H9 (cell line): ENCODE measurements around the gene PCYT2. TPM values are rescaled to one million over a fixed set of nuclear protein-coding genes. Genes with fewer than 3 reads are reported as not detected.

Source experiments
- DNase-seq: peaks from one replicate; pipeline ENCODE4 v3.0.0-alpha.2; 2017
- H2AFZ ChIP-seq: one replicate; pipeline ENCODE4 v1.6.1; 2013; ENCODE audit warnings: mild to moderate bottlenecking, low read length, control low read depth, moderate library complexity
- H2AK5ac ChIP-seq: 2 replicates; pipeline ENCODE4 v1.6.1; 2013; ENCODE audit warnings: low read length, control low read depth, mixed read lengths; ENCODE audit not compliant: insufficient read length
- H2BK120ac ChIP-seq: one replicate; pipeline ENCODE4 v1.6.1; 2013; ENCODE audit warnings: low read depth, mild to moderate bottlenecking, low read length, control low read depth, inconsistent platforms; ENCODE audit not compliant: poor library complexity, severe bottlenecking
- H2BK12ac ChIP-seq: 2 replicates; pipeline ENCODE4 v1.6.1; 2013; ENCODE audit warnings: low read length, control low read depth, mixed read lengths, low read depth; ENCODE audit not compliant: insufficient read length
- H2BK15ac ChIP-seq: 2 replicates; pipeline ENCODE4 v1.6.1; 2013; ENCODE audit warnings: low read depth, low read length, control low read depth
- H2BK20ac ChIP-seq: one replicate; pipeline ENCODE4 v1.6.1; 2013; ENCODE audit warnings: low read depth, mild to moderate bottlenecking, low read length, control low read depth, inconsistent platforms; ENCODE audit not compliant: poor library complexity, severe bottlenecking
- H2BK5ac ChIP-seq: 2 replicates; pipeline ENCODE4 v1.6.1; 2013; ENCODE audit warnings: low read length, control low read depth, mixed read lengths; ENCODE audit not compliant: insufficient read length
- H3K14ac ChIP-seq: 2 replicates; pipeline ENCODE4 v1.6.1; 2013; ENCODE audit warnings: low read length, control low read depth; ENCODE audit not compliant: insufficient read depth
- H3K18ac ChIP-seq: 2 replicates; pipeline ENCODE4 v1.6.1; 2013; ENCODE audit warnings: low read depth, mild to moderate bottlenecking, mixed read lengths, low read length, control low read depth; ENCODE audit not compliant: insufficient read length
- H3K23ac ChIP-seq: 2 replicates; pipeline ENCODE4 v1.6.1; 2013; ENCODE audit warnings: low read length, control low read depth, mixed read lengths, low read depth; ENCODE audit not compliant: insufficient read length
- H3K23me2 ChIP-seq: 2 replicates; pipeline ENCODE4 v1.6.1; 2013; ENCODE audit warnings: low read depth, mild to moderate bottlenecking, mixed read lengths, low read length, control low read depth; ENCODE audit not compliant: insufficient read length, poor library complexity, severe bottlenecking
- H3K27ac ChIP-seq: 2 replicates; pipeline ENCODE4 v1.5.1; 2013; ENCODE audit warnings: low read length, control low read depth, mixed read lengths, low read depth; ENCODE audit not compliant: insufficient read length
- H3K27me3 ChIP-seq: 2 replicates; pipeline ENCODE4 v1.6.1; 2013; ENCODE audit warnings: low read length, control low read depth, inconsistent platforms; ENCODE audit not compliant: insufficient read depth
- H3K4ac ChIP-seq: 2 replicates; pipeline ENCODE4 v1.6.1; 2013; ENCODE audit warnings: low read depth, mild to moderate bottlenecking, control low read depth, inconsistent platforms, low read length, moderate library complexity
- H3K4me1 ChIP-seq: 2 replicates; pipeline ENCODE4 v1.6.1; 2013; ENCODE audit warnings: low read length, control low read depth, inconsistent platforms; ENCODE audit not compliant: insufficient read depth
- H3K4me2 ChIP-seq: 2 replicates; pipeline ENCODE4 v1.6.1; 2013; ENCODE audit warnings: low read length, control low read depth, mixed read lengths; ENCODE audit not compliant: insufficient read length, insufficient read depth
- H3K56ac ChIP-seq: 2 replicates; pipeline ENCODE4 v1.6.1; 2013; ENCODE audit warnings: low read depth, mild to moderate bottlenecking, mixed read lengths, low read length, control low read depth; ENCODE audit not compliant: insufficient read length
- H3K79me1 ChIP-seq: 2 replicates; pipeline ENCODE4 v1.6.1; 2013; ENCODE audit warnings: low read depth, mild to moderate bottlenecking, moderate library complexity, low read length, control low read depth, inconsistent platforms; ENCODE audit not compliant: insufficient read depth, poor library complexity, severe bottlenecking
- H3K79me2 ChIP-seq: 2 replicates; pipeline ENCODE4 v1.6.1; 2013; ENCODE audit warnings: low read length, control low read depth, inconsistent platforms; ENCODE audit not compliant: insufficient read depth
- H3K9ac ChIP-seq: 2 replicates; pipeline ENCODE4 v1.6.1; 2013; ENCODE audit warnings: low read length, control low read depth, mixed read lengths; ENCODE audit not compliant: insufficient read length; ENCODE audit errors: extremely low read depth
- H3K9me3 ChIP-seq: one replicate; pipeline ENCODE4 v1.6.1; 2013; ENCODE audit warnings: low read depth, low read length, inconsistent platforms; ENCODE audit not compliant: control insufficient read depth
- H3T11ph ChIP-seq: one replicate; pipeline ENCODE4 v1.6.1; 2013; ENCODE audit warnings: mild to moderate bottlenecking, low read length, control low read depth, inconsistent platforms
- H4K20me1 ChIP-seq: one replicate; pipeline ENCODE4 v1.6.1; 2013; ENCODE audit not compliant: control insufficient read depth, insufficient read length, insufficient read depth
- H4K5ac ChIP-seq: 2 replicates; pipeline ENCODE4 v1.6.1; 2013; ENCODE audit warnings: low read depth, mild to moderate bottlenecking, mixed read lengths, low read length, control low read depth; ENCODE audit not compliant: insufficient read length
- H4K8ac ChIP-seq: replicated peaks from 2 replicates; pipeline ENCODE4 v1.6.1; 2013; ENCODE audit warnings: low read length, control low read depth, mixed read lengths, low read depth; ENCODE audit not compliant: insufficient read length
- H4K91ac ChIP-seq: 2 replicates; pipeline ENCODE4 v1.6.1; 2013; ENCODE audit warnings: low read depth, mild to moderate bottlenecking, moderate library complexity, mixed read lengths, low read length, control low read depth; ENCODE audit not compliant: insufficient read length
- H3K27ac Mint-ChIP-seq, 3 experiments: 2 replicates in 2 of 3; 3 replicates in 1 of 3; pipeline ENCODE4 v1.8.0; 2020 to 2021; ENCODE audit warnings: mixed read lengths in 3 of 3, mild to moderate bottlenecking in 1 of 3, moderate library complexity in 1 of 3
- H3K27me3 Mint-ChIP-seq: 2 replicates; pipeline ENCODE4 v1.8.0; 2021; ENCODE audit warnings: low read depth, mild to moderate bottlenecking, moderate library complexity, mixed read lengths
- H3K36me3 Mint-ChIP-seq, 3 experiments: 2 replicates in 2 of 3; 3 replicates in 1 of 3; pipeline ENCODE4 v1.8.0; 2020 to 2021; ENCODE audit warnings: low read depth in 3 of 3, mixed read lengths in 3 of 3; ENCODE audit not compliant: insufficient read depth in 1 of 3
- H3K4me1 Mint-ChIP-seq, 2 experiments: 2 replicates each; pipeline ENCODE4 v1.8.0; 2020; ENCODE audit warnings: mixed read lengths in 2 of 2
- H3K4me3 Mint-ChIP-seq, 2 experiments: 2 replicates in 1 of 2; 3 replicates in 1 of 2; pipeline ENCODE4 v1.8.0; 2020 to 2021; ENCODE audit warnings: mild to moderate bottlenecking in 2 of 2, mixed read lengths in 2 of 2, moderate library complexity in 1 of 2
- H3K9me3 Mint-ChIP-seq, 2 experiments: 2 replicates in 1 of 2; 3 replicates in 1 of 2; pipeline ENCODE4 v1.8.0; 2020; ENCODE audit warnings: mild to moderate bottlenecking in 2 of 2, mixed read lengths in 2 of 2, moderate library complexity in 1 of 2
- CTCF ChIP-seq: fragments of 200-600 bp; sonication (generic); conservative IDR thresholded peaks from 3 replicates; pipeline ENCODE4 v1.8.0; 2021; ENCODE audit warnings: antibody characterized with exemption, mild to moderate bottlenecking
- WGBS: extraction: QIAGEN DNeasy Blood & Tissue Kit; methylation state at CpG from one replicate; pipeline ENCODE4 v1.1.7; 2013; ENCODE audit warnings: missing lambda C conversion rate, low lambda C conversion rate, mixed read lengths; ENCODE audit not compliant: insufficient read length; ENCODE audit errors: extremely low coverage; 5-methylcytosine and 5-hydroxymethylcytosine counted together
- total RNA-seq: library from RNA; stranded (reverse); gene quantifications from 2 replicates; pipeline ENCODE4 v1.2.1, GENCODE V29; 2021

PCYT2 gene
- total RNA-seq, 1 experiment from 2014 or later = 24.5 TPM

GRCh38 chr17:81925860-81926450 is 14.8 kb upstream of the PCYT2 start:
- peaks cover 3% of the 10 kb centered on the region; the same call in 1 of the 2 replicates for H3K4me1 ChIP-seq

More at GRCh38 chr17:81925860-81926450, 14.8 kb upstream of the PCYT2 start:
- Mint-ChIP-seq H3K4me3 (peak overlapping the region; percentile 79 to 85), H3K9me3 (no peaks in the 10 kb centered on the region), H3K36me3 (peaks cover 9 to 19% (median 12%) of the 10 kb centered on the region in 3 experiments; a peak in 6 of 7 replicates), H3K4me1 (peaks cover 35 to 38% of the 10 kb centered on the region in 2 experiments), H3K27me3 (peaks cover 16% of the 10 kb centered on the region), H3K27ac (peak overlapping the region; percentile 31 to 96 (median 86); a peak in 4 of 7 replicates)
- Histone ChIP-seq H3K14ac (no peak overlapping the region), H3K79me1 (peaks cover 5% of the 10 kb centered on the region), H2AFZ (no peak overlapping the region), H4K20me1 (no peaks in the 10 kb centered on the region), H2BK5ac (no peak overlapping the region), H2BK120ac (no peak overlapping the region), H3K4ac (no peak overlapping the region), H4K91ac (no peak overlapping the region), H3K9me3 (no peaks in the 10 kb centered on the region), H3K27ac (no peak overlapping the region), H2BK12ac (no peak overlapping the region), H2BK15ac (no peak overlapping the region), H3K18ac (no peak overlapping the region), H3K4me2 (peak overlapping the region; percentile 15), H2BK20ac (no peak overlapping the region), H3K27me3 (no peaks in the 10 kb centered on the region), H2AK5ac (no peak overlapping the region), H3K9ac (no peak overlapping the region), H3K79me2 (peaks cover 22% of the 10 kb centered on the region; the same call in 1 of the 2 replicates), H3K56ac (no peak overlapping the region), H3T11ph (no peak overlapping the region), H4K5ac (no peak overlapping the region), H3K23me2 (peaks cover 11% of the 10 kb centered on the region), H4K8ac (no peak overlapping the region), H3K23ac (no peak overlapping the region)
- WGBS = no CpG with 5 or more reads among the region's 10 CpGs
- no peak for DNase-seq
- no peak for TF ChIP-seq CTCF
